ENCODE results near the gene CD27.

DNA sequence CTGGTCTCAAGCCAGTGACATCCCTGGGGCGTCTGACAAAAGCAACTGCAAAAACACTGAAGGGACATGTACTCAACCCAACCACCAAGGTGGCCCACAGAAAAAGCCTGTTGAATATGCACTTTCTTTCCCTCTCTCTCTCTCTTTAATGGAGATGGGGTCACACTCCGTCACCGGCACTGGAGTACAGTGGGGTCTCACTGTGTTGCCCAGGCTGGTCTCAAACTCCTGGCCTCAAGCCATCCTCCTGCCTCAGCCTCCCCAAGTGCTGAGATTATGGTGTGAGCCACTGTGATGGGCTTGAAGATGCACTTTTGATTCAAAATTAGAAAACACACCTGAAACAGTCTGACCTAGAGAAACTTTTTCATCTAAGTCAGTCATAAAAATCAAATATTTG is 7.2 kb upstream of the CD27 start:
- TF ChIP-seq, protein P1, sequence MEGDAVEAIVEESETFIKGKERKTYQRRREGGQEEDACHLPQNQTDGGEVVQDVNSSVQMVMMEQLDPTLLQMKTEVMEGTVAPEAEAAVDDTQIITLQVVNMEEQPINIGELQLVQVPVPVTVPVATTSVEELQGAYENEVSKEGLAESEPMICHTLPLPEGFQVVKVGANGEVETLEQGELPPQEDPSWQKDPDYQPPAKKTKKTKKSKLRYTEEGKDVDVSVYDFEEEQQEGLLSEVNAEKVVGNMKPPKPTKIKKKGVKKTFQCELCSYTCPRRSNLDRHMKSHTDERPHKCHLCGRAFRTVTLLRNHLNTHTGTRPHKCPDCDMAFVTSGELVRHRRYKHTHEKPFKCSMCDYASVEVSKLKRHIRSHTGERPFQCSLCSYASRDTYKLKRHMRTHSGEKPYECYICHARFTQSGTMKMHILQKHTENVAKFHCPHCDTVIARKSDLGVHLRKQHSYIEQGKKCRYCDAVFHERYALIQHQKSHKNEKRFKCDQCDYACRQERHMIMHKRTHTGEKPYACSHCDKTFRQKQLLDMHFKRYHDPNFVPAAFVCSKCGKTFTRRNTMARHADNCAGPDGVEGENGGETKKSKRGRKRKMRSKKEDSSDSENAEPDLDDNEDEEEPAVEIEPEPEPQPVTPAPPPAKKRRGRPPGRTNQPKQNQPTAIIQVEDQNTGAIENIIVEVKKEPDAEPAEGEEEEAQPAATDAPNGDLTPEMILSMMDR (IDR thresholded peaks at IDR 0.05), result no peak
- no peak for TF ChIP-seq EZH2 (IDR thresholded peaks at IDR 0.05; ENCODE audit: borderline replicate concordance, insufficient read depth, low read depth, low read length, poor library complexity, severe bottlenecking)

Measured in B cell (primary cell).